Measurements from ENCODE around the gene TPSD1.
"Not testable (repeated sequence)": the region's sequence is repeated elsewhere in the genome, so short reads cannot be mapped to it uniquely, and the experiment has no call there.

TPSD1 gene

DNA sequence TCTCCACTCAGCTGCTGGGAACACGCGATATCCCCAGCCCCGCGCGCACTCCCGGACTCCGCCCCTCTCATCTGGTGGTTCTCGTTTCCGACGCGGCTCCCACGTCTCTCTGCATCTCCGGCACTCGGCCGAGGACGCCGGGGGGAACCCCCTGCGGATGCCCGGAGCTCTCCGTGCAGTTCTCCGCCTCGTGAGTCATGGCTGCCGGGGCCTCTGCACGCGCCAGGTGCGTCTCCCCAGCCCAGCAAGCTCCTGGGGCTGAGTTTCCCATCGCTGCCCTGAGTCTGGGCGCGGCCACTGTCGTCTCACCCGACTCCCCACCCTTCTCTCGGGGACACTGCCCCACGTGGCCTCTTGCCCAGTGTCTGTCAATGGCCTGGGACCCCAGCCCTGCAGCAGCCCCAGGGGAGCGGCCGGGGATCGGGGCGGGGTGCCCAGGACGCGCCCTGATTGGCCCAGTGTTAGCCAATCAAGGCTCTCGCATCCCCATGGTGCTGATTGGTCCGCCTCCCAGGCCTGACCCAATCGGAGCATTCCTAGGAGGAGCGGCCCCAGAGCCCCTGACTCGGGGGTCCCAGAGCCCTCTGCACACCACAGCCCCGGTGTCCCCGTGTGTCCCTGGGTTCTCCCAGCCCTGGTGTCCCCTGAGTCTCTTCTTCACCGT lies 2.0 kb upstream of the TPSD1 start:
- not testable (repeated sequence) for H3K4ac ChIP-seq (ENCODE audit: low read depth, low read length); H3K4me1 ChIP-seq (ENCODE audit: control insufficient read depth in 1 of 2, insufficient read depth in 2 of 2, low read length in 2 of 2); H3K27ac ChIP-seq (ENCODE audit: low read depth, low read length); H2AK5ac ChIP-seq (ENCODE audit: low read length); H3K4me3 ChIP-seq (ENCODE audit: low read depth, low read length); H3K14ac ChIP-seq (ENCODE audit: low read length); H2BK5ac ChIP-seq (ENCODE audit: low read depth, low read length, poor library complexity); H3K79me2 ChIP-seq (ENCODE audit: control insufficient read depth, insufficient read depth, low read length, poor library complexity); H3K23ac ChIP-seq (ENCODE audit: low read length); H4K8ac ChIP-seq (ENCODE audit: low read depth, low read length); H3K18ac ChIP-seq (ENCODE audit: low read length); H3K9ac ChIP-seq (ENCODE audit: low read length); DNase-seq; H3K27me3 ChIP-seq (ENCODE audit: insufficient read depth, low read length); H3K36me3 ChIP-seq (ENCODE audit: control insufficient read depth in 1 of 2, insufficient read depth in 2 of 2, low read length in 2 of 2); H3K9me3 ChIP-seq (ENCODE audit: insufficient read depth, low read depth, low read length); H2AFZ ChIP-seq (ENCODE audit: insufficient read depth, low read length, poor library complexity); H3K4me2 ChIP-seq (ENCODE audit: low read length); H2BK120ac ChIP-seq (ENCODE audit: insufficient read depth, low read length, poor library complexity); H4K91ac ChIP-seq (ENCODE audit: low read depth, low read length); H4K12ac ChIP-seq (ENCODE audit: low read depth, low read length); H3K79me1 ChIP-seq (ENCODE audit: low read length); H2BK12ac ChIP-seq (ENCODE audit: low read length)
- no CpG with 5 or more reads among the region's 47 CpGs for WGBS (ENCODE audit: extremely low coverage, insufficient coverage, insufficient read length)

DNA sequence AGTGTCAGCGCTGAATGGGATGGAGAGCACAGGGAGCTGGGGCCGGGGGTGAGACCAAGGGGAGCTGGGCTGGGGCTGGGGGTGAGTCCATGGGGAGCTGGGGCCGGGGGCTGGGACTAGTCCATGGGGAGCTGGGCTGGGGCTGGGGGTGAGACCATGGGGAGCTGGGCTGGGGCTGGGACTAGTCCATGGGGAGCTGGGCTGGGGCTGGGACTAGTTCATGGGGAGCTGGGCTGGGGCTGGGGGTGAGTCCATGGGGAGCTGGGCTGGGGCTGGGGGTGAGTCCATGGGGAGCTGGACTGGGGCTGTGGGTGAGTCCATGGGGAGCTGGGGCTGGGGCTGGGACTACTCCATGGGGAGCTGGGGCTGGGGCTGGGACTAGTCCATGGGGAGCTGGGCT lies 1.0 kb upstream of the TPSD1 start:
- H3K79me2 ChIP-seq (ENCODE audit: control insufficient read depth, insufficient read depth, low read length, poor library complexity); H2AFZ ChIP-seq (ENCODE audit: insufficient read depth, low read length, poor library complexity); H3K9me3 ChIP-seq (ENCODE audit: insufficient read depth, low read depth, low read length); H3K9ac ChIP-seq (ENCODE audit: low read length); H4K12ac ChIP-seq (ENCODE audit: low read depth, low read length); H2AK5ac ChIP-seq (ENCODE audit: low read length); H3K4ac ChIP-seq (ENCODE audit: low read depth, low read length); H3K23ac ChIP-seq (ENCODE audit: low read length); H3K4me1 ChIP-seq (ENCODE audit: control insufficient read depth in 1 of 2, insufficient read depth in 2 of 2, low read length in 2 of 2); H2BK12ac ChIP-seq (ENCODE audit: low read length); H3K36me3 ChIP-seq (ENCODE audit: control insufficient read depth in 1 of 2, insufficient read depth in 2 of 2, low read length in 2 of 2); H3K4me2 ChIP-seq (ENCODE audit: low read length); H3K18ac ChIP-seq (ENCODE audit: low read length); H2BK120ac ChIP-seq (ENCODE audit: insufficient read depth, low read length, poor library complexity); H3K27me3 ChIP-seq (ENCODE audit: insufficient read depth, low read length); H3K79me1 ChIP-seq (ENCODE audit: low read length); H2BK5ac ChIP-seq (ENCODE audit: low read depth, low read length, poor library complexity); H4K91ac ChIP-seq (ENCODE audit: low read depth, low read length); H4K8ac ChIP-seq (ENCODE audit: low read depth, low read length); DNase-seq; H3K14ac ChIP-seq (ENCODE audit: low read length); H3K4me3 ChIP-seq (ENCODE audit: low read depth, low read length); H3K27ac ChIP-seq (ENCODE audit: low read depth, low read length): not testable (repeated sequence)
- WGBS (ENCODE audit: extremely low coverage, insufficient coverage, insufficient read length), result no CpG with 5 or more reads among the region's 3 CpGs

DNA sequence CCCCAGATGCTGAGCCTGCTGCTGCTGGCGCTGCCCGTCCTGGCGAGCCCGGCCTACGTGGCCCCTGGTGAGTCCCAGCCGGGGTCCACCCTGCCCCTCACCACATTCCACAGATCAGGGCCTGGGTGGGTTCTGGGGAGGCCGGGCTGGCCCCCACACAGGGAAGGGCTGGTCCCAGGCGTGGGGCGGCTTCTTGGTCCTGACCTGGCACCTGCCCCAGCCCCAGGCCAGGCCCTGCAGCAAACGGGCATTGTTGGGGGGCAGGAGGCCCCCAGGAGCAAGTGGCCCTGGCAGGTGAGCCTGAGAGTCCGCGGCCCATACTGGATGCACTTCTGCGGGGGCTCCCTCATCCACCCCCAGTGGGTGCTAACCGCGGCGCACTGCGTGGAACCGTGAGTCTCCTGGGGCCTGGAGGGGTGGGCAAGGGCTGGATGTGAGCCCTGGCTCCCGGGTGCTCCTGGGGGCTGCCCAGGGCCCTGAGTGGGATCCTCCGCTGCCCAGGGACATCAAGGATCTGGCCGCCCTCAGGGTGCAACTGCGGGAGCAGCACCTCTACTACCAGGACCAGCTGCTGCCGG lies 516 bp downstream of the TPSD1 start:
- H3K36me3 ChIP-seq (ENCODE audit: control insufficient read depth in 1 of 2, insufficient read depth in 2 of 2, low read length in 2 of 2); H3K9ac ChIP-seq (ENCODE audit: low read length); H3K79me1 ChIP-seq (ENCODE audit: low read length); H4K8ac ChIP-seq (ENCODE audit: low read depth, low read length); H2AK5ac ChIP-seq (ENCODE audit: low read length); H3K9me3 ChIP-seq (ENCODE audit: insufficient read depth, low read depth, low read length); H2BK12ac ChIP-seq (ENCODE audit: low read length); H3K27me3 ChIP-seq (ENCODE audit: insufficient read depth, low read length); H4K12ac ChIP-seq (ENCODE audit: low read depth, low read length); H2AFZ ChIP-seq (ENCODE audit: insufficient read depth, low read length, poor library complexity); H3K4me1 ChIP-seq (ENCODE audit: control insufficient read depth in 1 of 2, insufficient read depth in 2 of 2, low read length in 2 of 2); H3K4me2 ChIP-seq (ENCODE audit: low read length); H3K4ac ChIP-seq (ENCODE audit: low read depth, low read length); H4K91ac ChIP-seq (ENCODE audit: low read depth, low read length); DNase-seq; H3K4me3 ChIP-seq (ENCODE audit: low read depth, low read length); H2BK120ac ChIP-seq (ENCODE audit: insufficient read depth, low read length, poor library complexity); H3K14ac ChIP-seq (ENCODE audit: low read length); H3K23ac ChIP-seq (ENCODE audit: low read length); H3K79me2 ChIP-seq (ENCODE audit: control insufficient read depth, insufficient read depth, low read length, poor library complexity); H3K18ac ChIP-seq (ENCODE audit: low read length); H2BK5ac ChIP-seq (ENCODE audit: low read depth, low read length, poor library complexity); H3K27ac ChIP-seq (ENCODE audit: low read depth, low read length): not testable (repeated sequence)
- no CpG with 5 or more reads among the region's 23 CpGs for WGBS (ENCODE audit: extremely low coverage, insufficient coverage, insufficient read length)

DNA sequence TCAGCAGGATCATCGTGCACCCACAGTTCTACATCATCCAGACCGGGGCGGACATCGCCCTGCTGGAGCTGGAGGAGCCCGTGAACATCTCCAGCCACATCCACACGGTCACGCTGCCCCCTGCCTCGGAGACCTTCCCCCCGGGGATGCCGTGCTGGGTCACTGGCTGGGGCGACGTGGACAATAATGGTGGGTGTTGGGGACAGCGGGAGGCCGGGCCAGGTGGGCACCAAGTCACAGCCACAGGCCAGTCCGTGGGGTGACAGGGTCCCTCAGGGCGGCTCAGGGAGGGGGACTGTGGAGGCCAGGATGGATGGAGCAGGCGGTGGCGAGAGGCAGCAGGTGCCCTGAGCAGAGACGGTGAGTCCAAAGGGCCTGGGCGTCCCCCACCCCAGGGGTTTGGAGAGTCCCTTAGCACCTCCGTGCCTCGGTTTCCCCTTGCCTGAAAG lies 1.0 kb downstream of the TPSD1 start:
- no peak for DNase-seq
- H3K79me2 ChIP-seq (ENCODE audit: control insufficient read depth, insufficient read depth, low read length, poor library complexity), result no peaks in the 10 kb centered on the region
- H3K9me3 ChIP-seq (ENCODE audit: insufficient read depth, low read depth, low read length), result peaks cover 2% of the 10 kb centered on the region
- no peak overlapping the region for H3K4me3 ChIP-seq (ENCODE audit: low read depth, low read length)
- no peaks in the 10 kb centered on the region for H3K36me3 ChIP-seq (ENCODE audit: control insufficient read depth in 1 of 2, insufficient read depth in 2 of 2, low read length in 2 of 2)
- no peak overlapping the region for H2BK5ac ChIP-seq (ENCODE audit: low read depth, low read length, poor library complexity)
- no CpG with 5 or more reads among the region's 22 CpGs for WGBS (ENCODE audit: extremely low coverage, insufficient coverage, insufficient read length)
- no peak overlapping the region for H3K9ac ChIP-seq (ENCODE audit: low read length)
- no peak overlapping the region for H2BK120ac ChIP-seq (ENCODE audit: insufficient read depth, low read length, poor library complexity)
- H3K4ac ChIP-seq (ENCODE audit: low read depth, low read length), result no peak overlapping the region
- no peaks in the 10 kb centered on the region for H3K79me1 ChIP-seq (ENCODE audit: low read length)
- no peak overlapping the region for H3K4me2 ChIP-seq (ENCODE audit: low read length)
- no peak overlapping the region for H4K91ac ChIP-seq (ENCODE audit: low read depth, low read length)
- H3K27ac ChIP-seq (ENCODE audit: low read depth, low read length), result no peak overlapping the region
- no peak overlapping the region for H2AFZ ChIP-seq (ENCODE audit: insufficient read depth, low read length, poor library complexity)
- peaks cover 4% of the 10 kb centered on the region for H3K27me3 ChIP-seq (ENCODE audit: insufficient read depth, low read length)
- H3K23ac ChIP-seq (ENCODE audit: low read length), result no peak overlapping the region
- no peaks in the 10 kb centered on the region for H3K4me1 ChIP-seq (ENCODE audit: control insufficient read depth in 1 of 2, insufficient read depth in 2 of 2, low read length in 2 of 2)
- no peak overlapping the region for H3K18ac ChIP-seq (ENCODE audit: low read length)
- H3K14ac ChIP-seq (ENCODE audit: low read length), result no peak overlapping the region
- no peak overlapping the region for H2BK12ac ChIP-seq (ENCODE audit: low read length)
- H4K12ac ChIP-seq (ENCODE audit: low read depth, low read length), result no peak overlapping the region
- no peak overlapping the region for H2AK5ac ChIP-seq (ENCODE audit: low read length)
- no peak overlapping the region for H4K8ac ChIP-seq (ENCODE audit: low read depth, low read length)

Measured in trophoblast cell (in vitro differentiated cells and primary cell).